Fibroblast of mammary gland (primary cell): Measurements from ENCODE around the gene CDH13.

Experiments used
- DNase-seq: peaks from one replicate; pipeline ENCODE4 v3.0.0-alpha.2; 2010; ENCODE audit warnings: low read depth
- H3K4me3 ChIP-seq: 2 replicates; pipeline ENCODE4 v1.5.1; 2011; ENCODE audit warnings: low read depth, mild to moderate bottlenecking, low read length, moderate library complexity; ENCODE audit not compliant: control insufficient read depth
- CTCF ChIP-seq: conservative IDR thresholded peaks from 2 replicates; pipeline ENCODE4 v1.5.1; 2011; ENCODE audit warnings: low read depth, low read length, inconsistent platforms; ENCODE audit not compliant: control insufficient read depth, insufficient read depth

The CDH13 gene

GRCh38 chr16:83831456-83831987 is 1204.8 kb downstream of the CDH13 start:
- no peak for TF ChIP-seq CTCF
- no peak for DNase-seq

GRCh38 chr16:83833921-83834320 is 1207.2 kb downstream of the CDH13 start:
- TF ChIP-seq CTCF = no peak
- H3K4me3 ChIP-seq = no peak overlapping the region
- DNase-seq = no peak

More at GRCh38 chr16:83831456-83831987, 1204.8 kb downstream of the CDH13 start:
- H3K4me3 ChIP-seq = no peak overlapping the region

- DNase-seq = peak; percentile 65
- H3K4me3 ChIP-seq = no peak overlapping the region
- TF ChIP-seq CTCF = no peak
Observed at GRCh38 chr16:83835586-83836566, 1209.1 kb downstream of the CDH13 start.

- DNase-seq = no peak
- no peak overlapping the region for H3K4me3 ChIP-seq
- TF ChIP-seq CTCF = no peak
Observed at GRCh38 chr16:83837566-83837965, 1210.8 kb downstream of the CDH13 start.

GRCh38 chr16:83838151-83838550 is 1211.4 kb downstream of the CDH13 start:
- no peak overlapping the region for H3K4me3 ChIP-seq
- TF ChIP-seq CTCF = no peak
- DNase-seq = no peak

GRCh38 chr16:83839561-83839960 is 1212.8 kb downstream of the CDH13 start:
- DNase-seq = no peak
- no peak overlapping the region for H3K4me3 ChIP-seq
- TF ChIP-seq CTCF = no peak
